SK-N-SH (cell line): Measurements from ENCODE around the gene CDCP2. TPM values are rescaled to one million over a fixed set of nuclear protein-coding genes. Genes with fewer than 3 reads are reported as not detected.

ENCODE experiments used
- CTCF ChIA-PET: fragments of 300-600, 350-600 bp; formaldehyde crosslinking; extraction: SDS; loops from one replicate; lab custom pipeline; 2021; lab: Yijun Ruan, JAX
- POLR2A ChIA-PET: fragments of 350-600 bp; sonication (Branson Sonifier 250); formaldehyde crosslinking; extraction: SDS; loops from one replicate; lab custom pipeline; 2020; ENCODE audit warnings: antibody characterized with exemption, inconsistent platforms; lab: Yijun Ruan, JAX
- DNase-seq: peaks from one replicate; pipeline ENCODE4 v3.0.0; 2012
- H2AFZ ChIP-seq: fragments of 200-600 bp; sonication (generic); 2 replicates; pipeline ENCODE4 v1.8.1; 2016; ENCODE audit warnings: antibody characterized with exemption, mild to moderate bottlenecking, low read depth
- H3F3A ChIP-seq: fragments of 200-600 bp; sonication (generic); replicated peaks from 2 replicates; pipeline ENCODE3; 2016; ENCODE audit warnings: antibody characterized with exemption, mild to moderate bottlenecking; ENCODE audit not compliant: insufficient read depth
- H3K27ac ChIP-seq, 2 experiments: fragments of 200-500 bp in 1 of 2; fragments of 200-600 bp in 1 of 2; sonication (Bioruptor generic) in 1 of 2; sonication (generic), shearing (Covaris generic) in 1 of 2; 2 replicates each; pipeline versions ENCODE4 v1.5.1 to v1.6.1; 2014 to 2016; ENCODE audit warnings: low read depth in 2 of 2, inconsistent platforms in 1 of 2, low read length in 1 of 2, mild to moderate bottlenecking in 1 of 2, mixed read lengths in 1 of 2
- H3K27me3 ChIP-seq: fragments of 200-600 bp; sonication (generic), shearing (Covaris generic); 2 replicates; pipeline ENCODE4 v1.6.1; 2016; ENCODE audit warnings: mixed run types; ENCODE audit not compliant: insufficient read depth
- H3K36me3 ChIP-seq, 2 experiments: fragments of 200-500 bp in 1 of 2; fragments of 200-600 bp in 1 of 2; sonication (Bioruptor generic) in 1 of 2; sonication (generic) in 1 of 2; replicated peaks in 1 of 2; 2 replicates each; pipeline versions ENCODE3 to v1.5.1; 2014 to 2016; ENCODE audit warnings: low read length in 1 of 2, mild to moderate bottlenecking in 1 of 2; ENCODE audit not compliant: insufficient read depth in 2 of 2, control insufficient read depth in 1 of 2
- H3K4me1 ChIP-seq, 2 experiments: fragments of 200-500 bp in 1 of 2; fragments of 200-600 bp in 1 of 2; sonication (Bioruptor generic) in 1 of 2; sonication (generic), shearing (Covaris generic) in 1 of 2; 2 replicates each; pipeline versions ENCODE4 v1.5.1 to v1.6.1; 2014 to 2016; ENCODE audit warnings: low read depth in 1 of 2, low read length in 1 of 2, mixed run types in 1 of 2; ENCODE audit not compliant: insufficient read depth in 2 of 2, control insufficient read depth in 1 of 2
- H3K4me2 ChIP-seq: fragments of 200-600 bp; sonication (generic), shearing (Covaris generic); 2 replicates; pipeline ENCODE4 v1.6.1; 2017; ENCODE audit warnings: mixed run types
- H3K4me3 ChIP-seq, 2 experiments: fragments of 200-500 bp in 1 of 2; fragments of 200-600 bp in 1 of 2; sonication (Bioruptor generic) in 1 of 2; sonication (generic), shearing (Covaris generic) in 1 of 2; 2 replicates each; pipeline versions ENCODE4 v1.5.1 to v1.8.1; 2014 to 2016; ENCODE audit warnings: low read depth in 2 of 2, inconsistent platforms in 1 of 2, low read length in 1 of 2, mild to moderate bottlenecking in 1 of 2, mixed read lengths in 1 of 2, moderate library complexity in 1 of 2
- H3K79me2 ChIP-seq: fragments of 200-600 bp; sonication (generic); 2 replicates; pipeline ENCODE4 v1.8.1; 2017; ENCODE audit warnings: mild to moderate bottlenecking; ENCODE audit not compliant: insufficient read depth
- H3K9ac ChIP-seq: fragments of 200-600 bp; sonication (generic); 2 replicates; pipeline ENCODE4 v1.6.1; 2017; ENCODE audit warnings: mixed run types
- H3K9me2 ChIP-seq: fragments of 200-600 bp; sonication (generic); 2 replicates; pipeline ENCODE4 v1.6.1; 2017; ENCODE audit warnings: mixed run types
- H3K9me3 ChIP-seq: fragments of 200-600 bp; sonication (generic); 2 replicates; pipeline ENCODE4 v1.6.1; 2017; ENCODE audit warnings: mixed run types, mild to moderate bottlenecking, moderate library complexity
- H4K20me1 ChIP-seq: fragments of 200-600 bp; sonication (generic); 2 replicates; pipeline ENCODE4 v1.6.1; 2017; ENCODE audit warnings: mild to moderate bottlenecking, mixed run types; ENCODE audit not compliant: insufficient read depth
- CHD2 ChIP-seq: fragments of 150-350 bp; IDR thresholded peaks from 2 replicates; pipeline ENCODE4 v1.6.1; 2018; ENCODE audit warnings: low read length; ENCODE audit not compliant: partially characterized antibody
- CTCF ChIP-seq: fragments of 200-600 bp; sonication (generic); IDR thresholded peaks from 2 replicates; pipeline ENCODE4 v1.6.1; 2017; ENCODE audit warnings: antibody characterized with exemption, mild to moderate bottlenecking, moderate library complexity
- ELF1 ChIP-seq: IDR thresholded peaks from 2 replicates; pipeline ENCODE4 v1.4.0; 2012
- EP300 ChIP-seq, 2 experiments: IDR thresholded peaks; 2 replicates each; pipeline versions ENCODE4 v1.4.0 to v1.6.1; 2012; ENCODE audit warnings: borderline replicate concordance in 1 of 2, low read depth in 1 of 2, low read length in 1 of 2
- FOXJ3 ChIP-seq: sonication (generic); formaldehyde crosslinking; IDR thresholded peaks from 2 replicates; pipeline ENCODE4 v1.5.1; 2020; ENCODE audit warnings: mild to moderate bottlenecking, missing genetic modification reagents
- GABPA ChIP-seq: IDR thresholded peaks from 2 replicates; pipeline ENCODE4 v1.4.0; 2012; ENCODE audit warnings: low read depth, mild to moderate bottlenecking
- IRF3 ChIP-seq: fragments of 150-350 bp; IDR thresholded peaks from 2 replicates; pipeline ENCODE4 v1.6.1; 2016; ENCODE audit warnings: mild to moderate bottlenecking, low read depth, low read length
- JUND ChIP-seq: IDR thresholded peaks from 2 replicates; pipeline ENCODE4 v1.4.0; 2012
- MAX ChIP-seq: IDR thresholded peaks from 2 replicates; pipeline ENCODE4 v1.4.0; 2012; ENCODE audit warnings: low read depth
- MEF2A ChIP-seq: IDR thresholded peaks from 2 replicates; pipeline ENCODE4 v1.4.0; 2012; ENCODE audit warnings: low read depth, borderline replicate concordance
- RAD21 ChIP-seq: IDR thresholded peaks from 2 replicates; pipeline ENCODE4 v1.6.1; 2012; ENCODE audit warnings: mild to moderate bottlenecking, low read length
- RFX5 ChIP-seq: IDR thresholded peaks from 2 replicates; pipeline ENCODE4 v1.6.1; 2012; ENCODE audit warnings: mild to moderate bottlenecking, improper control_type of control experiment, low read length
- SMC3 ChIP-seq: IDR thresholded peaks from 2 replicates; pipeline ENCODE4 v1.6.1; 2012; ENCODE audit warnings: low read depth, low read length, improper control_type of control experiment
- TAF1 ChIP-seq: IDR thresholded peaks from 2 replicates; pipeline ENCODE4 v1.6.1; 2012; ENCODE audit warnings: low read depth, mild to moderate bottlenecking, low read length, moderate library complexity, borderline replicate concordance
- YY1 ChIP-seq: IDR thresholded peaks from 2 replicates; pipeline ENCODE4 v1.4.0; 2012; ENCODE audit warnings: low read depth, mild to moderate bottlenecking
- ZBTB33 ChIP-seq: IDR thresholded peaks from 2 replicates; pipeline ENCODE4 v1.4.0; 2012; ENCODE audit warnings: low read depth, borderline replicate concordance
- WGBS: methylation state at CpG from one replicate; pipeline ENCODE4 v1.1.6; 2017; ENCODE audit warnings: low lambda C conversion rate; 5-methylcytosine and 5-hydroxymethylcytosine counted together
- polyA plus RNA-seq, 3 experiments: library from polyadenylated mRNA; depleted of rRNA; stranded (reverse); fragments of >200 nt; gene quantifications; 2 replicates each; pipeline ENCODE4 v1.2.3, GENCODE V29; 2012

The CDCP2 gene
- polyA plus RNA-seq, 1 of the 3 experiments (the other 2 are of a cell fraction) = not detected

- Histone ChIP-seq H3K4me2 (no peak overlapping the region), H3K36me3 (no peaks in the 10 kb centered on the region), H4K20me1 (no peaks in the 10 kb centered on the region), H3K27me3 (no peaks in the 10 kb centered on the region), H3K9ac (no peak overlapping the region), H3K9me2 (no peaks in the 10 kb centered on the region), H3F3A (no peaks in the 10 kb centered on the region)
- CTCF ChIA-PET = interaction anchor here (0.5 to 1.5 kb wide), 2 partner anchors 10 to 599 kb away, joined by 3 to 4 read pairs; no protein-coding TSS in a partner anchor
- no peak for DNase-seq
- POLR2A ChIA-PET = no interaction called here
- TF ChIP-seq MAX (no peak), CTCF (no peak), EP300 (IDR thresholded peaks at IDR 0.05; ENCODE audit: borderline replicate concordance in 1 of 2, low read depth in 1 of 2, low read length in 1 of 2) (no peak), CHD2 (no peak), ZBTB33 (no peak), ELF1 (no peak), RAD21 (no peak), TAF1 (no peak), RFX5 (no peak)
- TF ChIP-seq, all 33 proteins: peak for 0
- Histone ChIP-seq H3K4me3 (no peak overlapping the region), H3K9me3 (no peaks in the 10 kb centered on the region), H3K4me1 (no peaks in the 10 kb centered on the region), H3K27ac (no peak overlapping the region), H2AFZ (no peak overlapping the region), H3K79me2 (no peaks in the 10 kb centered on the region)
- WGBS = 100% methylated on average over 1 of the region's 1 CpG
Observed at GRCh38 chr1:54191525-54191924, 38.7 kb upstream of the CDCP2 start.

- no peaks in the 10 kb centered on the region for H3F3A ChIP-seq
- H3K27me3 ChIP-seq = no peaks in the 10 kb centered on the region
- no peaks in the 10 kb centered on the region for H3K9me2 ChIP-seq
- H4K20me1 ChIP-seq = no peaks in the 10 kb centered on the region
- 88% methylated on average over 9 of the region's 9 CpGs for WGBS
- ChIA-PET CTCF (interaction anchor here (1.2 to 1.5 kb wide), 2 partner anchors 9 to 71 kb away, joined by 3 to 4 read pairs; no protein-coding TSS in a partner anchor), POLR2A (no interaction called here)
- no peaks in the 10 kb centered on the region for H3K4me1 ChIP-seq
- no peaks in the 10 kb centered on the region for H3K79me2 ChIP-seq
- no peak overlapping the region for H3K27ac ChIP-seq
- no peaks in the 10 kb centered on the region for H3K36me3 ChIP-seq
- no peak overlapping the region for H3K4me2 ChIP-seq
- no peak overlapping the region for H3K9ac ChIP-seq
- no peak overlapping the region for H2AFZ ChIP-seq
- TF ChIP-seq JUND = no peak
- no peak for TF ChIP-seq ELF1
- TF ChIP-seq IRF3 = no peak
- TF ChIP-seq MEF2A = no peak
- no peak for TF ChIP-seq ZBTB33
- TF ChIP-seq GABPA = no peak
- TF ChIP-seq SMC3 = no peak
- no peak for TF ChIP-seq YY1
- no peak for TF ChIP-seq FOXJ3 (CRISPR knock-in tag)
- H3K9me3 ChIP-seq = no peaks in the 10 kb centered on the region
- no peak for DNase-seq
- H3K4me3 ChIP-seq = no peak overlapping the region
Observed at GRCh38 chr1:54190526-54190925, 37.7 kb upstream of the CDCP2 start.
